Adrenal gland (tissue), 5 donors: ENCODE measurements around the gene RNF180.

Experiments used
- CTCF ChIP-seq, 6 experiments: fragments of 450-650 bp in 4 of 6; fragments of 200-600 bp in 2 of 6; sonication (generic) in 1 of 6; IDR thresholded peaks; 1 replicate in 5 of 6; 2 replicates in 1 of 6; pipeline versions ENCODE4 v1.5.1 to v1.8.0; 2016 to 2021; ENCODE audit warnings: antibody characterized with exemption in 6 of 6, mild to moderate bottlenecking in 2 of 6, moderate library complexity in 1 of 6
- POLR2A ChIP-seq, 2 donors: fragments of 450-650 bp; IDR thresholded peaks; one replicate each; pipeline ENCODE4 v1.6.1; 2017; ENCODE audit warnings: antibody characterized with exemption in 2 of 2, mild to moderate bottlenecking in 2 of 2, moderate library complexity in 1 of 2
- donor health status: DM: no; HTN: no; CAD: no.

- TF ChIP-seq CTCF (IDR thresholded peaks at IDR 0.05) = no peak
- no peak for TF ChIP-seq POLR2A (IDR thresholded peaks at IDR 0.05)
Measured at GRCh38 chr5:64269164-64269563, 103.5 kb downstream of the RNF180 start.
